ENCODE data around the gene KIAA0753. TPM values are rescaled to one million over a fixed set of nuclear protein-coding genes. Genes with fewer than 3 reads are reported as not detected.

KIAA0753 gene
- total RNA-seq, 1 experiment from 2014 or later, result 6.9 TPM

GRCh38 chr17:6633263-6633662 is 7.2 kb downstream of the KIAA0753 start:
- H3K9me3 ChIP-seq (ENCODE audit: low read length), result no peaks in the 10 kb centered on the region
- CTCF ChIA-PET, result no interaction called here
- no peaks in the 10 kb centered on the region for H4K20me1 ChIP-seq (ENCODE audit: low read length)
- H3K4me3 ChIP-seq (ENCODE audit: low read length), result no peak overlapping the region
- no peaks in the 10 kb centered on the region for H3K9me2 ChIP-seq (replicated peaks; ENCODE audit: low read length)
- H2AFZ ChIP-seq (ENCODE audit: low read length), result no peak overlapping the region
- intact Hi-C loops (cut with micrococcal nuclease), result no loop called here
- BruUV-seq (replicated peaks), result no TSS peak
- POLR2A ChIA-PET (ENCODE audit: unreplicated experiment), result no interaction called here
- ATAC-seq, result no peak
- no peak overlapping the region for H3K9ac ChIP-seq (ENCODE audit: low read length)
- no peak overlapping the region for H3K27ac ChIP-seq (ENCODE audit: low read length)
- no peak overlapping the region for H3K4me2 ChIP-seq (ENCODE audit: low read length)
- TF ChIP-seq EZH2phosphoT487 (IDR thresholded peaks at IDR 0.05; ENCODE audit: borderline replicate concordance, low read length), result no peak
- TF ChIP-seq EZH2 (IDR thresholded peaks at IDR 0.05; ENCODE audit: low read length, unreplicated experiment), result no peak
- no peaks in the 10 kb centered on the region for H3K27me3 ChIP-seq (ENCODE audit: low read length)
- 0 out of 2 replicates have a peak, but pooled peaks cover 4% of the 10 kb centered on the region for H3K79me2 ChIP-seq (ENCODE audit: low read length)
- peaks cover 10% of the 10 kb centered on the region; the same call in 1 of the 2 replicates for H3K36me3 ChIP-seq (ENCODE audit: low read depth, low read length)
- H3F3A ChIP-seq (ENCODE audit: low read length, unreplicated experiment), result no peaks in the 10 kb centered on the region
- no peak for DNase-seq
- 0 out of 2 replicates have a peak, but pooled peaks cover 6% of the 10 kb centered on the region for H3K4me1 ChIP-seq (ENCODE audit: insufficient read depth, low read length)

GRCh38 chr17:6632530-6632929 is 8.0 kb downstream of the KIAA0753 start:
- BruUV-seq (replicated peaks), result no TSS peak
- POLR2A ChIA-PET (ENCODE audit: unreplicated experiment), result no interaction called here
- Histone ChIP-seq H2AFZ (ENCODE audit: low read length) (no peak overlapping the region), H3K4me3 (ENCODE audit: low read length) (no peak overlapping the region), H3K9me3 (ENCODE audit: low read length) (no peaks in the 10 kb centered on the region), H3K27me3 (ENCODE audit: low read length) (no peaks in the 10 kb centered on the region), H3K9me2 (replicated peaks; ENCODE audit: low read length) (no peaks in the 10 kb centered on the region), H3K79me2 (ENCODE audit: low read length) (0 out of 2 replicates have a peak, but pooled peaks cover 3% of the 10 kb centered on the region), H3K4me2 (ENCODE audit: low read length) (no peak overlapping the region), H3K36me3 (ENCODE audit: low read depth, low read length) (peaks cover 10% of the 10 kb centered on the region; the same call in 1 of the 2 replicates), H3K27ac (ENCODE audit: low read length) (no peak overlapping the region), H4K20me1 (ENCODE audit: low read length) (0 out of 2 replicates have a peak, but pooled peaks cover under 1% of the 10 kb centered on the region), H3K4me1 (ENCODE audit: insufficient read depth, low read length) (peaks cover 8% of the 10 kb centered on the region), H3K9ac (ENCODE audit: low read length) (no peak overlapping the region), H3F3A (ENCODE audit: low read length, unreplicated experiment) (no peaks in the 10 kb centered on the region)
- DNase-seq (no peak), ATAC-seq (no peak)
- CTCF ChIA-PET, result no interaction called here
- intact Hi-C loops (cut with micrococcal nuclease), result no loop called here
- TF ChIP-seq EZH2 (IDR thresholded peaks at IDR 0.05; ENCODE audit: low read length, unreplicated experiment), result no peak
- no peak for TF ChIP-seq EZH2phosphoT487 (IDR thresholded peaks at IDR 0.05; ENCODE audit: borderline replicate concordance, low read length)
- no peak for TF ChIP-seq CTCF (conservative IDR thresholded peaks at IDR 0.05; ENCODE audit: low read depth, low read length)

- DNase-seq (no peak), ATAC-seq (peak; percentile 35; the same call in 1 of the 2 replicates)
- H3F3A ChIP-seq (ENCODE audit: low read length, unreplicated experiment), result no peaks in the 10 kb centered on the region
- peaks cover 16% of the 10 kb centered on the region for H3K79me2 ChIP-seq (ENCODE audit: low read length)
- H3K4me2 ChIP-seq (ENCODE audit: low read length), result no peak overlapping the region
- H2AFZ ChIP-seq (ENCODE audit: low read length), result no peak overlapping the region
- no peak overlapping the region for H3K9ac ChIP-seq (ENCODE audit: low read length)
- H3K4me3 ChIP-seq (ENCODE audit: low read length), result no peak overlapping the region
- H4K20me1 ChIP-seq (ENCODE audit: low read length), result 0 out of 2 replicates have a peak, but pooled peaks cover 4% of the 10 kb centered on the region
- BruUV-seq (replicated peaks), result no TSS peak
- ChIA-PET POLR2A (ENCODE audit: unreplicated experiment) (no interaction called here), CTCF (no interaction called here)
- no peaks in the 10 kb centered on the region for H3K9me2 ChIP-seq (replicated peaks; ENCODE audit: low read length)
- intact Hi-C loops (cut with micrococcal nuclease), result no loop called here
- no peaks in the 10 kb centered on the region for H3K27me3 ChIP-seq (ENCODE audit: low read length)
- no peak overlapping the region for H3K27ac ChIP-seq (ENCODE audit: low read length)
- peaks cover 22% of the 10 kb centered on the region for H3K4me1 ChIP-seq (ENCODE audit: insufficient read depth, low read length)
- no peaks in the 10 kb centered on the region for H3K9me3 ChIP-seq (ENCODE audit: low read length)
- no peak for TF ChIP-seq CTCF (conservative IDR thresholded peaks at IDR 0.05; ENCODE audit: low read depth, low read length)
- H3K36me3 ChIP-seq (ENCODE audit: low read depth, low read length), result peaks cover 10% of the 10 kb centered on the region; the same call in 1 of the 2 replicates
Observed at GRCh38 chr17:6630390-6630789, 10.1 kb downstream of the KIAA0753 start.
